HG03108 (cell line): Measurements from ENCODE around the gene DDX1.

Experiments used
- ATAC-seq: cut with Tn5 transposase; IDR thresholded peaks from one replicate; pipeline ENCODE4 v1.9.1; 2021; ENCODE audit warnings: moderate library complexity; ENCODE audit not compliant: unreplicated experiment

The DDX1 gene

DNA sequence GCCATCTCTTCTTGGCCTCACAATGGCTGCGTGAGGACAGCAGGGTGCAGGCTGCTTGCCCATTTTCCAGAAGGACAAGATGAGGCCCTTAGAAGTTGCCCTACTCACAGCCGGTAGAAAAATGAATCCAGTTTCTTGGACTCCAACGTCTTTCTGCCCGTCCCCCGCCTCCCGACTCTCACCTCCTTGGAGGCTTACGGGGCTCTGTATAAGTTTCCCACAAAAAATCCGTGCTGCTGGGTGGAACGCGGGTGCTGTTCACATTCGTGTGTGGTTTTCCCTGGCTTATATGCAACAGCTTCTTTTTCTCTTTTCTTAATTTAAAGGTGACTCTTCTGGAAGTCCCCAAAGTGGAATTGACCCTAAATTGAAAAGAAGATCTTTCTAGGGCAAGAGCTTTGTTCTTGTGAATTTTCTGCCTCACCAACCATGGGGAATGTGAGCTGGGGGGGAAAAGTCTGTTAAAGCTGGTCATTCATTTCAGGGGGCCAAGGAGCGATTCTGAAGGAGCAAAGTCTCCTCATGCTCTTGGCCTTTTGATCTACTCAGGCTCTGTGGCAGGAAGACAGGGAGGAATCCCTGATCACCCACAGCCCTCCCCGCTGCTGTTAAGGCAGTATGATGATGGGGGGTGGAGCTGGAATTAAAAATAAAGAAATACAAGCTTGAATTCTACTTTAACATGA is 51.3 kb downstream of the DDX1 start:
- no peak for ATAC-seq

DNA sequence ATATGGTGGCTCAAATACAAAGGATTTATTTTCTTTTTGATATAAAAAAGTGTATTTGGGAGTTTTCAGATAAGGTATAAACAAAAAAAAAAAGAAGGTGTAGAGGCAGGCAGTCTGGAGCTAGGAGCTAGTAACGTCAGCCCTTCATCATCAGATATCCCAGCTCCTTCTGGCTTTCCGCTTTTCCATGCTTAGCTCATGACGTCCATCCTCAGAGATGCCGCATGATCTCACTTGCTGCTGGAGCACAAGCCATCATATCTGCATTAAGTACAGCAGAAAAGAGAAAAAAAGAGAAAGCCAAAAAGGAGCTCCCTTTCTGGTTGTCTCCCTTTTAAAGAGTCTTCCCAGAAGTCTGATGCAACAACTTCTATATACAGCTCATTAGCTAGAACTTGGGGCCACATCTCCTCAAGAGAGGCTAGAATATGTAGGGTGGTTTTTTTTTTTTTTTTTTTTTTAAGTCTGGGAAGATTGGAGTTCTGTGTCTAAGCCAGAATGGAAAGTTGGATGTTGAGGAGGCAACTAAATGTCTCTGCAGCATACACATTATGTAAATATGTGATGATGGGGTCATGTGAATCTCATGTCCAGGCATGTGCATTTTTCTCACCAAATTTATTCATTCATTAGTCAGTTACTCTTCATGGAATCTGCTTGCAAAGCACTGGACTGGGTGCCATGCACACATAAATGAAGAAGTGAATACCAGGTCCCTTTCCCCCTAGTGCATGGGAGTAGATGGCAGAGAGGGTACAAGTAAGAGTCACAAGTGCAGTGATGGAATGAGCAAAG is 52.3 kb downstream of the DDX1 start:
- ATAC-seq = no peak

DNA sequence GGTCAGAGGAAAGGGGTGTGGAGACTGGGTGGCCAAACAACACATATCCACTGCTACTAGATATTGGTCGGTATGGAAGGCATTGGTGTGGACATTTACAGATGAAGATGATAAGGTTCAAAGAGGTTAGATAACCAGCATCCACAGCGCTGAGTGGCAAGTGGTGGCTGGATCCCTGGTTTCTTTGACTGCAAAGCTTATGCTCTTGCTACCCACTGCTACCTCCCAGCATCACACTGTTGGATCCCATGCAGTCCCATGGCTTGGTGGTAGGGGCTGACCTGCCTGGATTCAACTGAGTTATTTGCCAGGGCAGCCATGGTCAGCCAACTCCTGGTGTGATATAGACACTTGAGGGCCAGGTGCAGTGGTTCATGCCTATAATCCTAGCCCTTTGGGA is 53.6 kb downstream of the DDX1 start:
- ATAC-seq = no peak

DNA sequence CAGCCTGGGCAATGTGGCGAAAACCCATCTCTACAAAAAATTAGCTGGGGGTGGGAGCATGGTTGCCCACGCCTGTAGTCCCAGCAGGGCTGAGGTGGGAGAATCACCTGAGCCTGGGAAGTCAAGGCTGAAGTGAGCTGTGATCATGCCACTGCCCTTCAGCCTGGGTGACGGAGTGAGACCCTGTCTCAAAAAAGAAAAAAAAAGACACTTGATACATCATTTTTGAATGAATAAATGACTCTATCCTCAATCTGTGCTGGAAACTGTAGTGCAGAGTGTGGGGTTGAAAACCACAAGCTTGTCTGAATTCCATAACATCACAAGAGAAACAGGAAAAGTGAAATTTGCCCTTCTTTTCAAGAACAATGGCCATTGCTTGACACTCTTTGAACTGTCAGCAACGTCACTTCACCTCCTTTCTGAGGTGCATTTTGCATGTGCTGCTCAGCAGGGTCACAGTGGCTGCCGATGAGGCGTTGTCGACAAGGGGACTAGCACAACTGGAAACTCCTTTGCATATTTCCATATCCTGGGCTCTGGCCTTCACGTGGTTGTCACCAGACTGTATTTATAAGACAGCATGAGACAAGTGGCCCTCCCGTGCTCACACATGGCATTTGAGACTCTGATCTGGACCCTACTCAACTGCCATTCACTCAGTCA is 54.2 kb downstream of the DDX1 start:
- no peak for ATAC-seq

DNA sequence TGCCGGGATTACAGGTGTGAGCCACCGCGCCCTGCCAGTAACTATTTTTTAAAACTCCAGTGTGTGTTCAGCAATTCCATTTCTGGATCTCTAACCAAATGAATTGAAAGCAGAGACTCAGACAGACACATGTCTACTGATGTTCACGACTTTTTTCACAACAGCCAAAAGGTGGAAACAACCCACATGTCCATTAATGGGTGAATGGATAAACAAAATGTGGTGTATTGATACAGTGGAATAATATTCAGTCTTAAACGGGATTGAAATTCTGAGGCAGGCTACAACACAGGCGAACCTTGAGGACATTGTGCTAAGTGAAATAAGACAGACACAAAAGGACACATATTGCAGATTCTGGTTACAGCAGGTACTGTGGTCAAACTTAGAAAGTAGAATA is 55.0 kb downstream of the DDX1 start:
- ATAC-seq = no peak

DNA sequence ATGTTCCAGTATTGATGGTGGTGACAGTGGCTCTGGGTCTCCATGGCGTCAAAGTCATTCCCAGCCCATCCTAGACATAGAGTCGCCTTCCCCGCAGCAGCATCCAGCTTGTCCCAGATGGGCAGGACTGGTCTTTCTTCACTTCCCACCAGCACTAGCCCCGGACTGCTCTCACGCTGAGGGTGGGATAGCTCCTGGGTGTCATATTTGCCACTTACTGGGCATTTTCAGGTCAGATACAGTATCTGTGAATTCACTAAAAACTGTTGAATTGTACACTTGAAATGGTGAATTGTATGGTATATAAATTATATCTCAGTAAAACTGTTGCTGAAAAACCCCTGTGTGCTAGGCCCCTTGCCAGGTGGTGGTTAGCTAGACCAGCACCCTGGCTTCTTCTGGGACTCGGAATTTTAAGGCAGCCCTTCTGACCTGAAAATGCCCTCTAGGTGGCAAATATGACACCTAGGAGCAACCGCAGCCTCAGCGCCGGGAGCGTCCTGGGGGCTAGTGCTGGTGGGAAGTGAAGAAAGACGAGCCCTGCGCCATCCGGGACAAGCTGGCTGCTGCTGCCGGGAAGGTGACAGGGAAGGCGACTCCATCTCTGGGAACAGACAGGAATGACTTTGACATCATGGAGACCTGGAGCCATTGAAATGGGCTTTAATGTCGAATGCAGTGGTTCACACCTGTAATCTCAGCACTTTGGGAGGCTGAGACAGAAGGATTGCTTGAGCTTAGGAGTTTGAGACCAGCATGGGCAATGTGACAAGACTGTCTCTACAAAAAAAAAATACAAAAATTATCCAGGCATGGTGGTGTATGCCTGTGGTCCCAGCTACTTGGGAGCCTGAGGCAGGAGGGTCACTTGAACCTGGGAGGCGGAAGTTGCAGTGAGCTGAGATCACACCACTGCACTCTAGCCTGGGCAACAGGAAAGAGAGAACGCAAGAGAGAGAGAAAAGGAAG is 56.2 kb downstream of the DDX1 start:
- no peak for ATAC-seq

DNA sequence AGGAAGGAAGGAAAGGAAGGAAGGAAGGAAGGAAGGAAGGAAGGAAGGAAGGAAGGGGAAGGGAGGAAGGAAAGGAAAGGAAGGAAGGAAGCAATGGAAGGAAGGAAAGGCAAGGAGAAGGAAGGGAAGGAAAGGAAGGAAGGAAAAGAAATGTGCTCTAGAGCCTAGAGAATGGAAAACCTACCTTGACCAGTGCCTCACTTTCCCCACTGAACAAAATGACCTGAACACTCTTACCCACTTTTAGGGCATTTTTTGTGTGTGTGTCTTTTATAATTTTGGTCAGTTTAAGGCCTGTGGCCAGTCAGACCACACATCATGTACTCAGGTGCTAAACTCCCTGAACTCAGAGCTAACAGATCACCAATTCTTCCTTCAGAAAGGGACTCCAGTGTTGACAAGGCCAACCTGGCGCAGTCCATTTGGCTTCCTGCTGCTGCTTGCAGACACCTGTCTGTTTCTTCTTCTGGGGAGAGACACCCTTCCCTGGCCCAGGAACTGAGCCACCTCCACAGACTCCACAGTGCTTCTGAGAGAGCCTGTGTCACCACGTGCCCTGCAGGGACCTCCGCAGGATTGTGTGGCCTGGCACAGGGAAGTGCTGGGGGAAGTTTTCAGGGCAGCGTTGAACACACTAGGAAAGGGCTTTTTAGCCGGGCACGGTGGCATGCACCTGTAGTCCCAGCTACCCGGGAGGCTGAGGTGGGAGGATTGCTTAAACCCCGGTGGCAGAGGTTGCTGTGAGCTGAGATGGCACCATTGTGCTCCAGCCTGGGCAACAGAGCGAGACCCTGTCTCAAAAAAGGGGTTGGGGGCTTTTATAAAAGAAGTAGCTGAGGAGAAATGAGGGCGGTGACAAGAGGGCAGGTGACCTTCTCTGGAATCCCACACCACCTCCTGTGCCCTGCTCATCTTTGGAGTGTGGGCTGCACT is 57.2 kb downstream of the DDX1 start:
- no peak for ATAC-seq

DNA sequence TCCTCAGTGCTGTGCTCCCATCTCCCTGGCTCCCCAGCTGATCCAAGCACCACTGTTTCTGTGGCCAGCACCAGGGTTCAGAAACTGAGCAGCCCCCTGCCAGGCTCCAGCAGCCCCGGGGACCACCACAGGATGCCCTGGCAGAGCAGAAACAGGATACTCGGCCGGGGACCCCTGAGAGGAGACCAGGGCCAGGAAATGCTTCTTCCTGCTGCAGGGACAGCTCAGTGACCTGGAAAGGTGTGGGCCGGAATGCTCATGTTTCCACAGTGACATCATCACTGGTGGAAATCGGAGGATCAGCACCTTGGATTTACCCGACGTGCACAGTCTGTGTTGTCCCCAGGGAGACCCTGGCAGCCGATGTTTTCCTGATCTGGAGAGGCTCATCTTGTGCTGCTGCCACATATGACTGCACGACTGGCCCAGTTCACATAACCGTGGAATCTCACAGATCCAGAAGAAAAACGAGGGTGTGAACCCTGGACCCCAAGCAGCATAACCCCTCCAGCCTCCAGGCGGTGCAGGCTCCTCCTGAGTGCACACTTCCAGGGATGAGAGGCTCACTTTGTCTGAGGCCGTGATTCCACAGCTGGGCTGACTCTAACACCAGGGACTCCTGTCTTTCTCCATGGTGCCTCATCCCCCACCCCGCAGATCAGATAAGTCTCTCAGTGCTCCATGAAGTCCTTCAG is 58.0 kb downstream of the DDX1 start:
- no peak for ATAC-seq

DNA sequence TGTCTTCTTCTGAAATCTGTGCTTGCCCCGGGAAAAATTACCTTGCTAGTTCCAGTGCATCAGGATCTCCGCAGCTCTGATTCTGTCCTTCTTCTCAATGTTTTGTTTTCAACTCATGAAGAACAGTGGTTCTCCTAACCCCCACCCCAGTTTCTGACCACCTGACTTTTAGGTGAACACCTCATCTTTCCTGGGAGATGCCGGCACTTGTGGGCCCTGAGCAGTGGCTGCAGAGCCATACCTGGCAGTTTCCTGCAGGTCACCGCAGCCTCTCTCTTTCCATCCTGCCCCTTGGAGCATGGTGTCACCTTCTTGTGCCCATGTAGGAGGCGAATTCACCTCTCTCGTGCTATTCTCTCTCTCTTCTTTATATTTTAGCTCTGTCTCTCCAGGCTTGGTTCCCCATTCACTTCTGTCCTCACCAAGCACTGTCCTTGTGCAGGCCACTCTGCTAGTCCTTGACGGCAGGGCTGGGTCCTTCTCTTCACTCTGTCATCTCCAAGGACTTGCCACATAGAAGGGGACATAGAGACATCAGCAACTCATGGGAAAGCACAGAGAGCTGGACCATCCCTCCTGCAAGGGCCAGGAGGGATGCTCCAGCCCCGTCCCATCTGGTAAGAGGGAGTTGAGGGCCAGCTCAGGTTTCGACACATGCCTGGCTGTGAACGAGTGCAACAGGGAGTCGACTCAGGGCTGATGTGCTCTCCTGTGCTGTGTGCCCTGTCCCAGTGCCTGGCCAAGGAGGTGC is 59.1 kb downstream of the DDX1 start:
- ATAC-seq = no peak

DNA sequence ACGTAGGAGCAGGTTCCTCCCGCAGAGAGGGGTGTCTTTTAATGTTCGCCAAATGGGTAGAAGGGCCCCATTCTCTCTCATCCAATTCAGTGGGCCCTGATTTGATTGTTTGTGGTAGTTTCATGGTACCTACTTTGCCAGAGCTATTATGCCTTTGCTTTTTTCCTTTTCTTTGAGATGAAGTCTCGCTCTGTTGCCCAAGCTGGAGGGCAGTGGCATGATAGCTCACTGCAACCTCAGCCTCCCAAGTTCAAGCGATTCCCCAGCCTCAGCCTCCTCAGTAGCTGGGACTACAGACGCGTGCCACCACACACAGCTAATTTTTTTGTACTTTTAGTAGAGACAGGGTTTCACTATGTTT is 59.7 kb downstream of the DDX1 start:
- ATAC-seq = no peak

DNA sequence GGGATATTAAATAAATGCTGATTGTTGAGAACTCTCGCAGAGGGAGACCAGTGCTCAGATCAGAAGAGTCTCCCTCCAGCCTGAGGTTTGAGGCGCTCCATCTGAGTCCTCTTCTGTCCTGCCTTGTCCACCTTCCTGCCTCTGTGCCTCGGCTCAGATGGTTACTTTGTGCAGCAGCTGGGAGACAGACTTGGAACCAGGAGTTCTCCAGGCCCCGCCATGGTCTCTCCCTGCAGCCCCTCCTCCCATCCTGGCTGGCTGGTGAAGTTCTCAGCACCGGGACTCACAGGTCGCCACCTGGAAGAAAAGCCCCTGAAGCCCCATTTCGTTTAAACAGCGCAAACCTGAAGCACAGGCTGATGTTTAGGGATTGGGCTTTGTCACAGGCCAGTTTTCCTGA is 60.6 kb downstream of the DDX1 start:
- ATAC-seq = no peak

DNA sequence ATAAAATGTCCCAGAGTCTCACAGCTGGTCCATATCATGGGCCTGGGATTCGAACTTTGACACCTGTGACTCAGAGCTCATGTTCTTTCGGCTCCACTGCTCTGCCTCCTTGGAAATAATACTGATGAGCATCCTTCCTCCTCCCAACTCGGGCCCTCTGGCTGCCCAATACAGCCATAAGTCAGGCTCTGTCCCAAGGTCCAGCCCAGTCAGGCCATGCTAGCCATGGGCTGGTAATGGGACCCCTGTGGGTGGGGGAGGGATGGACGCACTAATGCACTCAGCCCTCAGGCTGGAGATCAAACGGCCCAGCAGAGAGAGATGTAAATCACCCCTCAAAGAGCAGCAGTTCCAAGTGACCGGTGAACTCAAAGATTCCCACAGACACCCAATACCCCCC is 61.1 kb downstream of the DDX1 start:
- no peak for ATAC-seq

DNA sequence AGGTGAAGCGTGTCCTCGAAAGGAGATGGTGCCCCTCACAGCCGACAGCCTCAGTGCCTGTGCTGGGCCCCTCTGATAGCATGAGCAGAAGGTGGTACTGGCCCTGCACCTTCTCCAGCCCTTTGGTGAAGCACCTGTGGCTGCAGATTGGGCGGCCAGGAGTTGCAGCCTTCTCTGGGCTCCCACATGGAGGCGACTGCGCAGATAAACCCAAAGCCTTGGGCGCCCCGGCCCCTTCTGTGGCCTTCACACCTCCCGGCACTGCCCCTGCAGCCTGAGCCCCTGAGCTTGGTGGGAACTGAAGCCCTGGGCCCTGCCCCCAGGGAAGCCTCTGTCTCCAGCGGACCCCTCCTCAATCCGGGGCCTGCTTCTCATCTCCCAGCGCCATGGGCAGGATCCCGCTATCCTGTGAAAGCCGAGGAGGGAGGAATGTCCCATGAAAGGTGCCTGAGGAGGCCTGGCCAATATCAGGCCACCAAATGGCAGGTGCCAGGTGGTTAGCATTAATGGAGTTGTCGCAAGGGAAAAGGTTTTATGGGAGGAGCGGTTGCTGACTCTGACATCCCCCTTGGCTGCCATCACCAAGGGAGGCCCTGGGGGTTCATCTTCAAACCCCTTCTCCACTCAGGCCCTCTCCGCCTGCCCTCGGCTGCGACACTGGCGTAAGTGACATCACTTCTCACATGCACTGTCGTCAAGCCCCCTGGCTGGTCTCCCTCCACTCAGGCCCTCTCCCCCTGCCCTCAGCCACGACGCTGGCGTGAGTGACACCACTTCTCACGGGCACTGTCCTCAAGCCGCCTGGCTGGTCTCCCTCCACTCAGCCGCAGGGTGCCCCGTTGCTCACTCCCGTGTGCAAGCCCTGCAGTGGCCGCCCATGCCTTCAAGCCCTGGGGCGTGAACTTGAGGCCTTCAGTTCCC is 62.4 kb downstream of the DDX1 start:
- ATAC-seq = no peak

DNA sequence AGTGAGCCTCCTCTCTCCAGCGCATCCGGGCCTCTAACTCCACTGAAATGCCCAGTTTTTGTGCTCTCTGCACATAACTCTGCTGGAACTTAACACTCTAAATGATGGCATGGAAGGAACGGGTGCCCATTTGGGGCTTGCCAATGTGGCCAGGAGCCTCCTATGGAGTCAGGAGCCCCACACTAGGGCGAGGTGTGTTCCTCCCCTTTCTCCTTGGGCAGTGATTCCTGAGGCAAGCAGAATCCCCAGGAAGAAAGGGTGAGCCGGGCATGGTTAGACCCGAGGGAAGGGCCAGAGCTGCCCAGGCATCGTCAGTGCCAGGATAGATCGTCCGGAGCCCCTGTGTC is 63.0 kb downstream of the DDX1 start:
- no peak for ATAC-seq

DNA sequence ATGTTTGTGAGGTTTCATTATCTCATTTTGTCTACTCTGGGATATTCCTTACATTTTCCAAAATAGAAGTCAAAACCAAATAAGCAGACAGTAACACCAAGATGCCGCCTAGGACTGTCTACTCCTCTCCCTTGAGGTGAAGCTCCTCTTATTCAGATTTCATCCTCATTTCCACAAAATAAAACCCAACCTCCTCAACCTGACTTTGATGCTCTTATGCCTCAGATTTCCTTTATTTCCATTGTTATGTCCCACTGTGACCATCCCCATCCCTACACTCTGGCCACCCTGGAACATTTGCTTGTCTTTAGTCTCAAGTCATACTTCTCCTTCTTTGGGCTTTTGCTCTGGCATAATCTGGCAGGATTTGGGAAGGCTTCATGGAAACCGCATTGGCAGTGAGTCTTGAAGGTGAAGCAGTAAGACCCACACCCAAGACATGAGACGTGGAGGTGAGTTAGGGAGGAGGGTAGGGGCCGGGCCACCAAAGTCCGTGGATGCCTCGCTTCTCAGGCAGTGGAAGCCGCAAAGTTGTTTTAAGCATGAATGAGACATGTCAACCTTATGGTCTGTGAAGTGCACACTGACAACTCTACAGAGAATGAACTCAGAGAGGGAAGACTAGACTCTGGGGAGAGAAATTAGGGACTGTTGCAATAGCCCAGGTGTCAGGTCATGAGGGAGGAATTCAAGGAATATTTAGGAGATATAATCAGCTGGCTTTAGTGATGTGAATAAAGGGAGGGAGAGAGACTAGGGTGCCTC is 63.6 kb downstream of the DDX1 start:
- no peak for ATAC-seq

DNA sequence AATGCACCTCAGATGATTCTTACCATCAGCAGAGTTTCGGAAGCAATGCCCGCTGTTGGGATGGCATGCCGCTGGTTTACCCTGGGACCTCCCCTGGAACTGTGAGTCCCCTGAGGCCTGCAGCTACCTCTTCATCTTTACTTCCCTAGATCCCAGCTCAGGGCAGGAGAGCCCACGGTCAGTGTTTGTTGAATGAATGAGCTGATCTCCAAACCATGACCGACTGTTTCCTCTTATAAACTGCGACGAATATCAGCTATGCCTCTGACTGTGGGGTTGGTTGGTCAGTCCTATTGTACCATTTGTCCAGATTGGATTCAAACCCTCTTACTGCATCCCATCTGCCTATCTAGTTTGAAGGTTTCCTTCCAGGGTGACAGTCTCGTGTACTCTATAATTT is 64.4 kb downstream of the DDX1 start:
- no peak for ATAC-seq

DNA sequence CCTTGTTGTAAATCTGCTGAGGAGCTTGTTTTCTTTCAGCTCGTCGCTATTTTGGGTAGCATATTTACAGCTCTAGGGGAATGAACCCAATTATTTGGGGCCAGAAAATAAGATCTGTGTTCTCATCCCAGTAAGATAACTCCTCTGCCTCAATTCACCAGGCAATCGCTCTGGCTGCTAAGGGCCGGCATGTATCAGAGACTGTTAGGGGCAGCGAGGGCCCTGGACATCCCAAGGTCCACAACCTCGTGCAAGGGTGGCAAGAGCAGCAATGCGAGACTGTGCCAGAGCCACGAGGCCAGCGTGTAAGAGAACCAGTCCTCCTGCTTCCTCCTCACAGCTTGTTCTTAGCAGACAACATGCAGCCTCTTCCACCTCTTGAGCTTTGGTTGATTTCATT is 66.1 kb downstream of the DDX1 start:
- ATAC-seq = no peak
